H1 (cell line): Measurements from ENCODE around the gene CISH. TPM values are rescaled to one million over a fixed set of nuclear protein-coding genes. Genes with fewer than 3 reads are reported as not detected.

Experiments used
- CTCF ChIA-PET: fragments of 300-600 bp; sonication (Branson Sonifier 250); formaldehyde crosslinking; loops from one replicate; lab custom pipeline; 2021; ENCODE audit not compliant: partially characterized antibody; lab: Charles Lee
- POLR2A ChIA-PET: fragments of 300-600 bp; sonication (Branson Sonifier 250); formaldehyde crosslinking; loops from one replicate; lab custom pipeline; 2021; ENCODE audit warnings: inconsistent platforms; ENCODE audit not compliant: partially characterized antibody; lab: Charles Lee
- DNase-seq, 2 experiments: peaks; one replicate each; pipeline versions ENCODE4 v3.0.0 to v3.0.0-alpha.2; 2010 to 2022; ENCODE audit warnings: low spot score in 2 of 2, low read depth in 1 of 2, mixed read lengths in 1 of 2
- FAIRE-seq: peaks from 2 replicates; lab custom pipeline; 2011; peaks lifted over from hg19 to GRCh38; lab: Jason Lieb, UNC
- H2AFZ ChIP-seq: 2 replicates; pipeline ENCODE4 v1.8.1; 2012; ENCODE audit warnings: low read length, inconsistent platforms
- H2AK5ac ChIP-seq: 2 replicates; pipeline ENCODE4 v1.6.1; 2013; ENCODE audit warnings: low read depth, low read length
- H2BK120ac ChIP-seq: replicated peaks from 2 replicates; pipeline ENCODE3; 2013; ENCODE audit warnings: low read depth, low read length, inconsistent platforms
- H2BK12ac ChIP-seq: 2 replicates; pipeline ENCODE4 v1.6.1; 2013; ENCODE audit warnings: low read depth, low read length
- H2BK15ac ChIP-seq: 2 replicates; pipeline ENCODE4 v1.6.1; 2013; ENCODE audit warnings: low read length
- H2BK20ac ChIP-seq: 2 replicates; pipeline ENCODE4 v1.6.1; 2013; ENCODE audit warnings: low read length
- H2BK5ac ChIP-seq: 2 replicates; pipeline ENCODE4 v1.6.1; 2013; ENCODE audit warnings: low read depth, low read length
- H3K14ac ChIP-seq: 2 replicates; pipeline ENCODE4 v1.6.1; 2013; ENCODE audit warnings: inconsistent platforms; ENCODE audit not compliant: insufficient read length
- H3K18ac ChIP-seq: 2 replicates; pipeline ENCODE4 v1.6.1; 2013; ENCODE audit warnings: low read length; ENCODE audit errors: extremely low read depth
- H3K23ac ChIP-seq: 2 replicates; pipeline ENCODE4 v1.6.1; 2013; ENCODE audit warnings: inconsistent platforms; ENCODE audit not compliant: insufficient read length
- H3K23me2 ChIP-seq: 2 replicates; pipeline ENCODE4 v1.6.1; 2013; ENCODE audit warnings: low read depth, low read length
- H3K27ac ChIP-seq: 2 replicates; pipeline ENCODE4 v1.6.1; 2011; ENCODE audit warnings: low read depth, low read length, inconsistent platforms
- H3K27me3 ChIP-seq, 4 experiments: replicated peaks in 1 of 4; 1 replicate in 1 of 4; 2 replicates in 3 of 4; pipeline versions ENCODE4 v1.6.1 to v1.8.1; 2011 to 2013; ENCODE audit warnings: low read length in 3 of 4, mild to moderate bottlenecking in 3 of 4, inconsistent platforms in 2 of 4, mixed read lengths in 2 of 4, moderate library complexity in 1 of 4; ENCODE audit not compliant: control insufficient read depth in 3 of 4, insufficient read depth in 3 of 4; ENCODE audit errors: extremely low read depth in 1 of 4
- H3K36me3 ChIP-seq, 4 experiments: 2 replicates each; pipeline versions ENCODE4 v1.6.1 to v1.8.1; 2011 to 2013; ENCODE audit warnings: mild to moderate bottlenecking in 4 of 4, low read length in 3 of 4, moderate library complexity in 2 of 4, control low read depth in 1 of 4, inconsistent platforms in 1 of 4; ENCODE audit not compliant: insufficient read depth in 4 of 4, control insufficient read depth in 2 of 4
- H3K4ac ChIP-seq: replicated peaks from 2 replicates; pipeline ENCODE3; 2013; ENCODE audit warnings: low read length, low read depth, mixed read lengths, inconsistent platforms; ENCODE audit not compliant: insufficient read length
- H3K4me1 ChIP-seq, 4 experiments: replicated peaks in 1 of 4; 1 replicate in 1 of 4; 2 replicates in 3 of 4; pipeline versions ENCODE4 v1.6.1 to v1.8.1; 2011 to 2013; ENCODE audit warnings: low read length in 3 of 4, inconsistent platforms in 2 of 4, mixed read lengths in 1 of 4; ENCODE audit not compliant: insufficient read depth in 4 of 4, control insufficient read depth in 3 of 4
- H3K4me2 ChIP-seq, 2 experiments: 2 replicates each; pipeline versions ENCODE4 v1.6.1 to v1.8.1; 2011 to 2013; ENCODE audit warnings: low read depth in 2 of 2, low read length in 2 of 2, control low read depth in 1 of 2, inconsistent platforms in 1 of 2, mild to moderate bottlenecking in 1 of 2; ENCODE audit not compliant: insufficient read depth in 1 of 2
- H3K4me3 ChIP-seq, 4 experiments: fragments of 200-600, 300-600 bp in 1 of 4; sonication (generic), shearing (Covaris generic), sonication (Bioruptor Twin) in 1 of 4; 2 replicates each; pipeline versions ENCODE4 v1.5.1 to v1.8.1; 2011 to 2016; ENCODE audit warnings: low read length in 4 of 4, low read depth in 3 of 4, control low read depth in 2 of 4, inconsistent platforms in 2 of 4, mild to moderate bottlenecking in 2 of 4, mixed read lengths in 1 of 4, moderate library complexity in 1 of 4; ENCODE audit not compliant: insufficient read depth in 2 of 4; ENCODE audit errors: extremely low read depth in 1 of 4
- H3K56ac ChIP-seq: replicated peaks from 2 replicates; pipeline ENCODE3; 2013; ENCODE audit warnings: low read depth, mild to moderate bottlenecking, mixed read lengths, low read length, inconsistent platforms; ENCODE audit not compliant: insufficient read length
- H3K79me1 ChIP-seq: 2 replicates; pipeline ENCODE4 v1.6.1; 2013; ENCODE audit warnings: low read depth, low read length, control low read depth
- H3K79me2 ChIP-seq, 2 experiments: 2 replicates each; pipeline versions ENCODE4 v1.6.1 to v1.8.1; 2012 to 2013; ENCODE audit warnings: low read length in 2 of 2, mild to moderate bottlenecking in 2 of 2, inconsistent platforms in 1 of 2; ENCODE audit not compliant: insufficient read depth in 2 of 2, control insufficient read depth in 1 of 2
- H3K9ac ChIP-seq, 4 experiments: replicated peaks in 1 of 4; 1 replicate in 1 of 4; 2 replicates in 3 of 4; pipeline versions ENCODE4 v1.6.1 to v1.8.1; 2011 to 2013; ENCODE audit warnings: low read depth in 3 of 4, low read length in 3 of 4, control low read depth in 2 of 4, mild to moderate bottlenecking in 2 of 4, moderate library complexity in 2 of 4, inconsistent platforms in 1 of 4; ENCODE audit errors: extremely low read depth in 1 of 4
- H3K9me3 ChIP-seq, 2 experiments: 2 replicates each; pipeline versions ENCODE4 v1.6.1 to v1.8.1; 2012 to 2013; ENCODE audit warnings: mild to moderate bottlenecking in 2 of 2, moderate library complexity in 2 of 2, control low read depth in 1 of 2, inconsistent platforms in 1 of 2, low read depth in 1 of 2, low read length in 1 of 2, mixed read lengths in 1 of 2; ENCODE audit not compliant: insufficient read depth in 2 of 2
- H4K20me1 ChIP-seq, 2 experiments: replicated peaks in 1 of 2; 2 replicates each; pipeline versions ENCODE3 to v1.8.1; 2011 to 2013; ENCODE audit warnings: inconsistent platforms in 2 of 2, low read length in 2 of 2, mild to moderate bottlenecking in 1 of 2; ENCODE audit not compliant: insufficient read depth in 2 of 2, control insufficient read depth in 1 of 2
- H4K5ac ChIP-seq: 2 replicates; pipeline ENCODE4 v1.6.1; 2013; ENCODE audit warnings: low read length, low read depth, mixed read lengths, inconsistent platforms; ENCODE audit not compliant: insufficient read length
- H4K8ac ChIP-seq: 2 replicates; pipeline ENCODE4 v1.8.0; 2013; ENCODE audit warnings: mild to moderate bottlenecking, moderate library complexity, low read length, inconsistent platforms; ENCODE audit not compliant: insufficient read depth; ENCODE audit errors: extremely low read depth
- H4K91ac ChIP-seq: replicated peaks from 2 replicates; pipeline ENCODE3; 2013; ENCODE audit warnings: low read length, mixed read lengths, inconsistent platforms; ENCODE audit not compliant: insufficient read length
- EZH2 ChIP-seq: fragments of 200-600 bp; sonication (generic); IDR thresholded peaks from 2 replicates; pipeline ENCODE4 v1.7.1; 2012; ENCODE audit warnings: low read depth, mild to moderate bottlenecking, moderate library complexity, low read length, inconsistent platforms; ENCODE audit not compliant: severe bottlenecking
- SUZ12 ChIP-seq: fragments of 200-600 bp; sonication (generic); IDR thresholded peaks from 2 replicates; pipeline ENCODE4 v1.6.1; 2012; ENCODE audit warnings: mild to moderate bottlenecking, inconsistent platforms, low read length, moderate library complexity, mixed read lengths
- WGBS, 2 experiments: shearing (Covaris generic) in 1 of 2; methylation state at CpG; one replicate each; pipeline versions ENCODE4 v1.1.6 to v1.1.7; 2013 to 2015; ENCODE audit warnings: low lambda C conversion rate in 2 of 2, mixed read lengths in 2 of 2, inconsistent platforms in 1 of 2, low coverage in 1 of 2, missing lambda C conversion rate in 1 of 2; ENCODE audit not compliant: insufficient replicate concordance in 2 of 2, insufficient coverage in 1 of 2, insufficient read length in 1 of 2; ENCODE audit errors: extremely low coverage in 1 of 2, missing lambda C conversion rate in 1 of 2; 5-methylcytosine and 5-hydroxymethylcytosine counted together
- polyA plus RNA-seq, 7 experiments: library from polyadenylated mRNA; depleted of rRNA in 3 of 7; stranded (reverse) in 5 of 7; unstranded in 2 of 7; fragments of >200 nt in 5 of 7; fragments of 200-250 nt in 2 of 7; gene quantifications; 1 replicate in 5 of 7; 2 replicates in 1 of 7; 4 replicates in 1 of 7; pipeline versions ENCODE4 v1.2.1 to v1.2.3, GENCODE V29; 2011 to 2013; ENCODE audit warnings: missing spikeins in 2 of 7, mixed read lengths in 2 of 7
- total RNA-seq: library from RNA; stranded (reverse); fragmentation: NEBNext Ultra II Directional; extraction: Animal tissue kit (Norgen Biotek cat#: 25700); gene quantifications from 2 replicates; pipeline ENCODE4 v1.2.1, GENCODE V29; 2021

The CISH gene
- total and polyA plus RNA-seq, 2 of the 8 experiments (the other 6 are each of a cell fraction or from before 2014, with no cell fraction given): 1.9 to 2.2 TPM

DNA sequence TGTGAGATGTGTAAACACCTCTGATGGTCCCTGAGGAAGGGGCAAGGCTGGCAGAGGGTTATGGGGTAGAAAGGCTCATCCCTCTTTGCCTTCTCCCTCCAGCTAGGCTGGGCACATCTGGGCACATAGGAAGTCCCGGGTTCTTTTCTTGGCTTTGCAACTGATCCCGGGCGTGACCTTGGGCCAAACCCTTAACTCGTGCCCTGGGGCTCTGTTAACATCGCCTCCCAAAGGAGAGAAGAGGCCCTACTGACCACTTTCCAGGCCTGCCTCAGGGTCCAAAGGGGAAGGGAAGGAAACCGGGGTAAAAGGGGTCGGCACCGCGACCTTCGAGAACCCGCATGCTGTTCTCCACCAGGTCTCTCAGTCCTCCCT is 44.6 kb downstream of the CISH start:
- DNase-seq (no peak), FAIRE-seq (no peak)
- Histone ChIP-seq H4K8ac (0 out of 2 replicates have a peak overlapping the region, but pooled peaks have one; percentile 53), H4K91ac (peak overlapping the region; percentile 49), H3K23me2 (peaks cover 15% of the 10 kb centered on the region; the same call in 1 of the 2 replicates), H3K79me1 (no peaks in the 10 kb centered on the region; the same call in 1 of the 2 replicates), H3K4me1 (peaks cover 0 to 6% (median 4%) of the 10 kb centered on the region in 4 experiments; a peak in 5 of 7 replicates), H3K56ac (no peak overlapping the region), H3K27ac (no peak overlapping the region), H3K4ac (no peak overlapping the region), H2BK5ac (no peak overlapping the region), H3K9me3 (no peaks in the 10 kb centered on the region), H2BK15ac (no peak overlapping the region), H2AK5ac (no peak overlapping the region), H3K27me3 (peaks cover 0 to 13% (median 5%) of the 10 kb centered on the region in 4 experiments; a peak in 4 of 7 replicates), H3K14ac (no peak overlapping the region), H4K20me1 (no peaks in the 10 kb centered on the region), H3K4me3 (peak overlapping the region; percentile 56 to 76 (median 64)), H2BK12ac (no peak overlapping the region), H4K5ac (no peak overlapping the region), H3K36me3 (no peaks in the 10 kb centered on the region), H3K79me2 (no peaks in the 10 kb centered on the region), H2AFZ (no peak overlapping the region; the same call in 1 of the 2 replicates), H2BK120ac (no peak overlapping the region), H3K23ac (no peak overlapping the region), H2BK20ac (no peak overlapping the region), H3K18ac (peak overlapping the region; percentile 71; the same call in 1 of the 2 replicates), H3K4me2 (peak overlapping the region; percentile 78 to 86), H3K9ac (peak overlapping the region in 1 of 4 experiments; percentile 32; a peak in 3 of 7 replicates)
- CTCF ChIA-PET: interaction anchor here (0.8 to 46.5 kb wide), 8 partner anchors 10 to 805 kb away, joined by 3 to 863 read pairs (median 5); partner anchors contain the start of genes CISH and MAPKAPK3
- TF ChIP-seq SUZ12 (peak; percentile 12; the same call in 1 of the 2 replicates), EZH2 (no peak)
- WGBS, 2 experiments: 45% methylated on average over 9 of the region's 11 CpGs; no CpG with 5 or more reads in 1 of the 2 experiments
- POLR2A ChIA-PET: interaction anchor here (1.2 to 1.7 kb wide), 3 partner anchors 9 to 24 kb away, joined by 3 to 4 read pairs (median 3); no protein-coding TSS in a partner anchor
